ENCODE data around the gene ARMC9.

The ARMC9 gene

GRCh38 chr2:231187736-231188505, 10.5 kb upstream of the ARMC9 start:
- in situ Hi-C loops (cut with MboI; ENCODE audit: low pct_unique_long_range_greater_than_20kb, low sequenced_read_pairs, unreplicated experiment): no loop called here
- no peak for DNase-seq (ENCODE audit: low spot score)
- no peak for TF ChIP-seq CTCF (IDR thresholded peaks at IDR 0.05; ENCODE audit: extremely low read depth, insufficient read depth, missing control alignments)

- in situ Hi-C loops (cut with MboI; ENCODE audit: low pct_unique_long_range_greater_than_20kb, low sequenced_read_pairs, unreplicated experiment): no loop called here
- TF ChIP-seq CTCF (IDR thresholded peaks at IDR 0.05; ENCODE audit: extremely low read depth, insufficient read depth, missing control alignments): no peak
- DNase-seq (ENCODE audit: low spot score): no peak
Measured at GRCh38 chr2:231188506-231189170, 9.8 kb upstream of the ARMC9 start.

GRCh38 chr2:231189171-231189530, 9.3 kb upstream of the ARMC9 start:
- no peak for TF ChIP-seq CTCF (IDR thresholded peaks at IDR 0.05; ENCODE audit: extremely low read depth, insufficient read depth, missing control alignments)
- in situ Hi-C loops (cut with MboI; ENCODE audit: low pct_unique_long_range_greater_than_20kb, low sequenced_read_pairs, unreplicated experiment): no loop called here
- no peak for DNase-seq (ENCODE audit: low spot score)

- DNase-seq (ENCODE audit: low spot score): no peak
- no peak for TF ChIP-seq CTCF (IDR thresholded peaks at IDR 0.05; ENCODE audit: extremely low read depth, insufficient read depth, missing control alignments)
- in situ Hi-C loops (cut with MboI; ENCODE audit: low pct_unique_long_range_greater_than_20kb, low sequenced_read_pairs, unreplicated experiment): no loop called here
Measured at GRCh38 chr2:231189571-231190495, 8.6 kb upstream of the ARMC9 start.

- peak; percentile 29 for DNase-seq (ENCODE audit: low spot score)
- in situ Hi-C loops (cut with MboI; ENCODE audit: low pct_unique_long_range_greater_than_20kb, low sequenced_read_pairs, unreplicated experiment): no loop called here
- TF ChIP-seq CTCF (IDR thresholded peaks at IDR 0.05; ENCODE audit: extremely low read depth, insufficient read depth, missing control alignments): no peak
Measured at GRCh38 chr2:231190531-231191197, 7.8 kb upstream of the ARMC9 start.
